Measurements from ENCODE around the gene RBMS1.

DNA sequence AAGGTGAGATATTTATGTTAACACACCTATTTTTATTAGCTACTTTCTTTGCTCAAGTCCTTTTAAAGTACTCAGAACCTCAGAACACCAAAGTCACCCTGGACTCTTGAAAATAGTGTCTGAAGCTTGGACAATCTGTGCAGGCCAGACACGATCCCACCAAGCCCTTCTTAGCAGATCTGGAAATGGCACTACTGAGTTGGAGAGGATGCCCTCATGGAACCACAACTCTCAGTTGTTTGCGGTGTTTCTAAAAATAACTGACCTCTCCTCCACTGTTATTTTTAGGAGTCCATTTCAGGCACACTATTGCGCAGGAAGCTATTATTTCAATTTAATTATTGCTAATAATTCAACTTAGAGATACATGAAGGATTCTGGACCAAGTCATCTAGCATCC, 190.1 kb downstream of the RBMS1 start:
- TF ChIP-seq, protein P1, sequence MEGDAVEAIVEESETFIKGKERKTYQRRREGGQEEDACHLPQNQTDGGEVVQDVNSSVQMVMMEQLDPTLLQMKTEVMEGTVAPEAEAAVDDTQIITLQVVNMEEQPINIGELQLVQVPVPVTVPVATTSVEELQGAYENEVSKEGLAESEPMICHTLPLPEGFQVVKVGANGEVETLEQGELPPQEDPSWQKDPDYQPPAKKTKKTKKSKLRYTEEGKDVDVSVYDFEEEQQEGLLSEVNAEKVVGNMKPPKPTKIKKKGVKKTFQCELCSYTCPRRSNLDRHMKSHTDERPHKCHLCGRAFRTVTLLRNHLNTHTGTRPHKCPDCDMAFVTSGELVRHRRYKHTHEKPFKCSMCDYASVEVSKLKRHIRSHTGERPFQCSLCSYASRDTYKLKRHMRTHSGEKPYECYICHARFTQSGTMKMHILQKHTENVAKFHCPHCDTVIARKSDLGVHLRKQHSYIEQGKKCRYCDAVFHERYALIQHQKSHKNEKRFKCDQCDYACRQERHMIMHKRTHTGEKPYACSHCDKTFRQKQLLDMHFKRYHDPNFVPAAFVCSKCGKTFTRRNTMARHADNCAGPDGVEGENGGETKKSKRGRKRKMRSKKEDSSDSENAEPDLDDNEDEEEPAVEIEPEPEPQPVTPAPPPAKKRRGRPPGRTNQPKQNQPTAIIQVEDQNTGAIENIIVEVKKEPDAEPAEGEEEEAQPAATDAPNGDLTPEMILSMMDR (conservative IDR thresholded peaks at IDR 0.05; ENCODE audit: low read depth in 2 of 2), result no peak
- TF ChIP-seq EZH2 (IDR thresholded peaks at IDR 0.05; ENCODE audit: low read depth, unreplicated experiment), result no peak
- TF ChIP-seq CREB1 (CRISPR knock-in tag; IDR thresholded peaks at IDR 0.05; ENCODE audit: low read depth), result no peak
- no peak for TF ChIP-seq POLR2AphosphoS5 (IDR thresholded peaks at IDR 0.05; ENCODE audit: low read depth)
- no peak for TF ChIP-seq STAT1 (IDR thresholded peaks at IDR 0.05; ENCODE audit: unreplicated experiment)
- no peak for TF ChIP-seq EZH2phosphoT487 (IDR thresholded peaks at IDR 0.05; ENCODE audit: unreplicated experiment)
- no peak for TF ChIP-seq ZNF331 (CRISPR knock-in tag; IDR thresholded peaks at IDR 0.05; ENCODE audit: low read depth)
- TF ChIP-seq, protein P2, sequence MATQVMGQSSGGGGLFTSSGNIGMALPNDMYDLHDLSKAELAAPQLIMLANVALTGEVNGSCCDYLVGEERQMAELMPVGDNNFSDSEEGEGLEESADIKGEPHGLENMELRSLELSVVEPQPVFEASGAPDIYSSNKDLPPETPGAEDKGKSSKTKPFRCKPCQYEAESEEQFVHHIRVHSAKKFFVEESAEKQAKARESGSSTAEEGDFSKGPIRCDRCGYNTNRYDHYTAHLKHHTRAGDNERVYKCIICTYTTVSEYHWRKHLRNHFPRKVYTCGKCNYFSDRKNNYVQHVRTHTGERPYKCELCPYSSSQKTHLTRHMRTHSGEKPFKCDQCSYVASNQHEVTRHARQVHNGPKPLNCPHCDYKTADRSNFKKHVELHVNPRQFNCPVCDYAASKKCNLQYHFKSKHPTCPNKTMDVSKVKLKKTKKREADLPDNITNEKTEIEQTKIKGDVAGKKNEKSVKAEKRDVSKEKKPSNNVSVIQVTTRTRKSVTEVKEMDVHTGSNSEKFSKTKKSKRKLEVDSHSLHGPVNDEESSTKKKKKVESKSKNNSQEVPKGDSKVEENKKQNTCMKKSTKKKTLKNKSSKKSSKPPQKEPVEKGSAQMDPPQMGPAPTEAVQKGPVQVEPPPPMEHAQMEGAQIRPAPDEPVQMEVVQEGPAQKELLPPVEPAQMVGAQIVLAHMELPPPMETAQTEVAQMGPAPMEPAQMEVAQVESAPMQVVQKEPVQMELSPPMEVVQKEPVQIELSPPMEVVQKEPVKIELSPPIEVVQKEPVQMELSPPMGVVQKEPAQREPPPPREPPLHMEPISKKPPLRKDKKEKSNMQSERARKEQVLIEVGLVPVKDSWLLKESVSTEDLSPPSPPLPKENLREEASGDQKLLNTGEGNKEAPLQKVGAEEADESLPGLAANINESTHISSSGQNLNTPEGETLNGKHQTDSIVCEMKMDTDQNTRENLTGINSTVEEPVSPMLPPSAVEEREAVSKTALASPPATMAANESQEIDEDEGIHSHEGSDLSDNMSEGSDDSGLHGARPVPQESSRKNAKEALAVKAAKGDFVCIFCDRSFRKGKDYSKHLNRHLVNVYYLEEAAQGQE (IDR thresholded peaks at IDR 0.05; ENCODE audit: unreplicated experiment), result no peak

Data from GM23338 (cell line).